HG03139 (cell line): ENCODE data around the gene ARAP1.

ENCODE experiments used
- ATAC-seq: cut with Tn5 transposase; IDR thresholded peaks from one replicate; pipeline ENCODE4 v1.9.1; 2021; ENCODE audit not compliant: unreplicated experiment

ARAP1 gene

GRCh38 chr11:72668629-72669347 is 83.4 kb downstream of the ARAP1 start:
- ATAC-seq: peak; percentile 69

GRCh38 chr11:72665911-72666472 is 86.2 kb downstream of the ARAP1 start:
- no peak for ATAC-seq

GRCh38 chr11:72662036-72662435 is 90.2 kb downstream of the ARAP1 start:
- ATAC-seq: no peak

- ATAC-seq: no peak
Measured at GRCh38 chr11:72661486-72661885, 90.7 kb downstream of the ARAP1 start.

GRCh38 chr11:72658989-72659640 is 93.1 kb downstream of the ARAP1 start:
- no peak for ATAC-seq

GRCh38 chr11:72657411-72658100 is 94.7 kb downstream of the ARAP1 start:
- ATAC-seq: no peak

GRCh38 chr11:72655896-72656464 is 96.2 kb downstream of the ARAP1 start:
- no peak for ATAC-seq

- no peak for ATAC-seq
Measured at GRCh38 chr11:72655014-72655413, 97.2 kb downstream of the ARAP1 start.

GRCh38 chr11:72653649-72654048 is 98.6 kb downstream of the ARAP1 start:
- ATAC-seq: no peak

- ATAC-seq: no peak
Measured at GRCh38 chr11:72652873-72653630, 99.2 kb downstream of the ARAP1 start.

- no peak for ATAC-seq
Measured at GRCh38 chr11:72652133-72652532, 100.1 kb downstream of the ARAP1 start.

GRCh38 chr11:72649215-72649976 is 102.8 kb downstream of the ARAP1 start:
- no peak for ATAC-seq

- ATAC-seq: no peak
Measured at GRCh38 chr11:72648384-72649136, 103.6 kb downstream of the ARAP1 start.

GRCh38 chr11:72647882-72648281 is 104.3 kb downstream of the ARAP1 start:
- ATAC-seq: no peak

- no peak for ATAC-seq
Measured at GRCh38 chr11:72646472-72646871, 105.7 kb downstream of the ARAP1 start.

GRCh38 chr11:72646024-72646423 is 106.2 kb downstream of the ARAP1 start:
- no peak for ATAC-seq

GRCh38 chr11:72643547-72643946 is 108.7 kb downstream of the ARAP1 start:
- ATAC-seq: no peak

GRCh38 chr11:72642884-72643522 is 109.2 kb downstream of the ARAP1 start:
- ATAC-seq: no peak
